ENCODE measurements around the gene OR4C11.

OR4C11 gene

GRCh38 chr11:55607545-55607944 lies at the start of gene OR4C11:
Gene OR4C11, minus strand, starts transcription at chr11:55607645. Its CDS starts 3,272 bp downstream, at chr11:55604373.
- DNase-seq (ENCODE audit: low spot score), result no peak

GRCh38 chr11:55655096-55655495 lies 47.7 kb upstream of the OR4C11 start:
- DNase-seq (ENCODE audit: low spot score), result no peak

GRCh38 chr11:55652560-55652959 lies 45.1 kb upstream of the OR4C11 start:
- DNase-seq (ENCODE audit: low spot score), result no peak

- no peak for DNase-seq (ENCODE audit: low spot score)
These were observed 40.6 kb upstream of the OR4C11 start, which contains the start of gene OR4S2 for GRCh38 chr11:55648027-55648426. Gene OR4S2, plus strand, starts transcription at chr11:55648327. Its CDS starts 2,577 bp downstream, at chr11:55650904.

GRCh38 chr11:55634813-55635212 lies 27.4 kb upstream of the OR4C11 start, which contains the start of gene OR4P4:
Gene OR4P4, plus strand, starts transcription at chr11:55635113.
- no peak for DNase-seq (ENCODE audit: low spot score)

GRCh38 chr11:55624531-55624930 lies 17.1 kb upstream of the OR4C11 start:
- no peak for DNase-seq (ENCODE audit: low spot score)

GRCh38 chr11:55572548-55572947 lies 34.9 kb downstream of the OR4C11 start:
- DNase-seq (ENCODE audit: low spot score), result no peak

GRCh38 chr11:55571828-55572227 lies 35.6 kb downstream of the OR4C11 start, which contains the start of gene OR4C16:
Gene OR4C16, plus strand, starts transcription at chr11:55572128. Its CDS starts 0 bp downstream, at chr11:55572128.
- no peak for DNase-seq (ENCODE audit: low spot score)

GRCh38 chr11:55554169-55554568 lies 53.3 kb downstream of the OR4C11 start, which contains the start of gene OR4C15:
Gene OR4C15, plus strand, starts transcription at chr11:55554469. Its CDS starts 0 bp downstream, at chr11:55554469.
- no peak for DNase-seq (ENCODE audit: low spot score)
